ENCODE measurements around the gene SLC49A3. TPM values are rescaled to one million over a fixed set of nuclear protein-coding genes. Genes with fewer than 3 reads are reported as not detected.

The SLC49A3 gene
- total and polyA plus RNA-seq, 7 donors, result 1.6 to 3.7 (median 3.0) TPM

- Histone ChIP-seq H3K4me1 (no peaks in the 10 kb centered on the region), H3K27ac (no peak overlapping the region), H3K36me3 (ENCODE audit: insufficient read depth in 1 of 2, low read depth in 1 of 2) (no peaks in the 10 kb centered on the region), H3K4me3 (no peak overlapping the region), H3K9me3 (no peaks in the 10 kb centered on the region), H3K27me3 (ENCODE audit: insufficient read depth in 3 of 3, low read length in 2 of 3) (peaks cover 0 to 43% (median 11%) of the 10 kb centered on the region in 3 donors)
- TF ChIP-seq CTCF (IDR thresholded peaks at IDR 0.05), result no peak
- 47 to 54% (median 53%) methylated on average over 16 to 17 of the region's 17 CpGs for WGBS, 3 donors
- intact Hi-C loops (cut with DNase I), result no loop called here
- DNase-seq (peak in 1 of 2 donors; percentile 22), ATAC-seq (no peak)
These were observed 34.0 kb downstream of the SLC49A3 start for GRCh38 chr4:654871-655463.

DNA sequence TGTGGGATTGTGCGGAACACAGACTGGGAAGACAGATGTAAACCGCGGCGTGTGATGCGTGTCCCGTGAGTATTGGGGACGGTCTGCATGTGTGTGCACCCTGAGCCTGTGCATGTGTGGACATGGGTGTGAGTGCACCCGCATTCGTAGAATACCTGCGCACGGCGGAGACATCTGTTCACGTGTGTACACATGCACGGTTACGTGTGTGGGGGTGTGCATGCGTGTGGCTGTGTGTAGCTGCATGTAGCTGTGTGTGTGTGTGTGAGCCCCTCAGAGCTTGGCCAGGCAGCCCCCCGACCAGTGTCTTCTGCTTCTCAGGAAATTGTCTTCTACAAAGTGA is 34.5 kb downstream of the SLC49A3 start:
- no peak for TF ChIP-seq CTCF (IDR thresholded peaks at IDR 0.05)
- Histone ChIP-seq H3K27ac (no peak overlapping the region), H3K4me1 (no peaks in the 10 kb centered on the region), H3K4me3 (no peak overlapping the region), H3K9me3 (no peaks in the 10 kb centered on the region), H3K36me3 (ENCODE audit: insufficient read depth in 1 of 2, low read depth in 1 of 2) (no peaks in the 10 kb centered on the region), H3K27me3 (ENCODE audit: insufficient read depth in 3 of 3, low read length in 2 of 3) (peaks cover 0 to 48% (median 11%) of the 10 kb centered on the region in 3 donors)
- no peak for ATAC-seq
- no peak for DNase-seq
- WGBS, 3 donors, result 90 to 94% (median 93%) methylated on average over 17 of the region's 17 CpGs
- intact Hi-C loops (cut with DNase I), result no loop called here

DNA sequence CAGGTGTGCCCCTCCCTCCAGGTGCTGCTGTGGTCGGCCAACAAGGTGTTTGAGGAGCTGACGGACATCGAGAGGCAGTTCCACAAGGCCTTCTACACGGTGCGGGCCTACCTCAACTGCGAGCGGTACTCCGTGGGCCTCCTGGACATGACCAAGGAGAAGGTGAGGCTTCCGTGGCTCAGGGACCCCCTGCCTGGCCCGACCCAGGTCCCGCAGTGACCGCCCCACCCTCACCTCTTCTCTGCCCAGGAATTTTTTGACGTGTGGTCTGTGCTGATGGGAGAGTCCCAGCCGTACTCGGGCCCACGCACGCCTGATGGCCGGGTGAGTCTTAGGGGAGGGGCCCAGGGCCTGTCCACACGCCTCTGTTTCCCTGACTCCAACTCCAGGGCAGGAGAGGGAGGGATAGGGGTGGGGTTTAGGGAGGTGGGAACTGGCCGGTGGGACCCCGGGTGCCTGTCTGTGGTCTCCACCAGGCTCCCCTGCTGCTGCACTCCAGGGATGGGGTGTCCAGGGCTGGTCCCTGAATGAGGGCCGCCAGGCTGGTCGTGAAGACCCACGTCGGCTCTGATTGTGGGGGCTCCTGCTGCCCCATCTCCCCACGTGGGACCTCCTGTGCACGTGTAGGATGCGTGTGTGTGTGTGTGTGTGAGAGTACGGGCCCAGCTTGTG is 35.0 kb downstream of the SLC49A3 start:
- ATAC-seq (no peak), DNase-seq (peak in 1 of 2 donors; percentile 35)
- intact Hi-C loops (cut with DNase I), result no loop called here
- no peaks in the 10 kb centered on the region for H3K36me3 ChIP-seq (ENCODE audit: insufficient read depth in 1 of 2, low read depth in 1 of 2)
- H3K27me3 ChIP-seq (ENCODE audit: insufficient read depth in 3 of 3, low read length in 2 of 3), result peaks cover 0 to 50% (median 14%) of the 10 kb centered on the region in 3 donors
- no peak overlapping the region for H3K4me3 ChIP-seq
- no peaks in the 10 kb centered on the region for H3K9me3 ChIP-seq
- H3K4me1 ChIP-seq, result no peaks in the 10 kb centered on the region
- TF ChIP-seq CTCF (IDR thresholded peaks at IDR 0.05), result no peak
- WGBS, 3 donors, result 84 to 87% (median 86%) methylated on average over 28 to 29 of the region's 29 CpGs
- H3K27ac ChIP-seq, result no peak overlapping the region

GRCh38 chr4:653080-653821 is 35.7 kb downstream of the SLC49A3 start:
- no peaks in the 10 kb centered on the region for H3K9me3 ChIP-seq
- peak in 1 of 2 donors; percentile 49 for DNase-seq
- H3K4me1 ChIP-seq, result no peaks in the 10 kb centered on the region
- no peak overlapping the region for H3K27ac ChIP-seq
- H3K4me3 ChIP-seq, result no peak overlapping the region
- intact Hi-C loops (cut with DNase I), result no loop called here
- 71 to 81% (median 73%) methylated on average over 35 of the region's 35 CpGs for WGBS, 3 donors
- ATAC-seq, result no peak
- peaks cover 0 to 50% (median 14%) of the 10 kb centered on the region in 3 donors for H3K27me3 ChIP-seq (ENCODE audit: insufficient read depth in 3 of 3, low read length in 2 of 3)
- TF ChIP-seq CTCF (IDR thresholded peaks at IDR 0.05), result no peak
- H3K36me3 ChIP-seq (ENCODE audit: insufficient read depth in 1 of 2, low read depth in 1 of 2), result no peaks in the 10 kb centered on the region
